Measurements from ENCODE around the gene ANKFY1. TPM values are rescaled to one million over a fixed set of nuclear protein-coding genes. Genes with fewer than 3 reads are reported as not detected.
A peak's percentile ranks its signal among the peaks of the same experiment; 100 is the strongest.

Gene ANKFY1
- total and polyA plus RNA-seq, 9 of the 15 experiments (the other 6 are each of a cell fraction or from before 2014, with no cell fraction given) = 4.3 to 25.6 (median 12.2) TPM

GRCh38 chr17:4143563-4144421, 120.0 kb downstream of the ANKFY1 start (continued):
- TF ChIP-seq ARID3B (CRISPR knock-in tag; IDR thresholded peaks at IDR 0.05; ENCODE audit: borderline replicate concordance) = no peak
- no peak for TF ChIP-seq TEAD2 (tag; IDR thresholded peaks at IDR 0.05)
- no peak for TF ChIP-seq HLTF (IDR thresholded peaks at IDR 0.05)
- TF ChIP-seq CBFA2T2 (conservative IDR thresholded peaks at IDR 0.05) = no peak
- TF ChIP-seq RNF2 (IDR thresholded peaks at IDR 0.05) = no peak
- TF ChIP-seq ZNF431 (CRISPR knock-in tag; IDR thresholded peaks at IDR 0.05) = no peak
- no peak for TF ChIP-seq EGR1 (conservative IDR thresholded peaks at IDR 0.05)
- no peak; the same call in 1 of the 2 replicates for TF ChIP-seq CREB3L1 (IDR thresholded peaks at IDR 0.05; ENCODE audit: borderline replicate concordance, low read depth)
- TF ChIP-seq ARID3A (IDR thresholded peaks at IDR 0.05; ENCODE audit: borderline replicate concordance, low read depth, low read length) = no peak
- no peak for TF ChIP-seq ARNT (IDR thresholded peaks at IDR 0.05)
- no peak for TF ChIP-seq BCL6 (CRISPR knock-in tag; IDR thresholded peaks at IDR 0.05)
- no peak for TF ChIP-seq ZNF197 (CRISPR knock-in tag; IDR thresholded peaks at IDR 0.05; ENCODE audit: low read depth)
- TF ChIP-seq KDM1A (IDR thresholded peaks at IDR 0.05) = no peak
- no peak for TF ChIP-seq ZNF785 (CRISPR knock-in tag; IDR thresholded peaks at IDR 0.05)
- TF ChIP-seq USF2 (CRISPR knock-in tag; IDR thresholded peaks at IDR 0.05) = no peak
- TF ChIP-seq GABPB1 (CRISPR knock-in tag; IDR thresholded peaks at IDR 0.05) = peak; percentile 22; the same call in 1 of the 2 replicates
- TF ChIP-seq GMEB1 (CRISPR knock-in tag; IDR thresholded peaks at IDR 0.05) = peak; percentile 73
- no peak for TF ChIP-seq RCOR1 (IDR thresholded peaks at IDR 0.05; ENCODE audit: borderline replicate concordance in 1 of 2, low read depth in 2 of 2, low read length in 2 of 2)
- TF ChIP-seq JUN (IDR thresholded peaks at IDR 0.05; ENCODE audit: borderline replicate concordance, low read depth, low read length) = peak; percentile 83; the same call in 1 of the 2 replicates
- no peak for TF ChIP-seq JUN (CRISPR knock-in tag; IDR thresholded peaks at IDR 0.05; ENCODE audit: borderline replicate concordance)
- TF ChIP-seq ZNF134 (CRISPR knock-in tag; conservative IDR thresholded peaks at IDR 0.05) = no peak
- no peak for TF ChIP-seq NR3C1 (CRISPR knock-in tag; IDR thresholded peaks at IDR 0.05)
- no peak for TF ChIP-seq ARHGAP35 (IDR thresholded peaks at IDR 0.05; ENCODE audit: partially characterized antibody)

Measured in K562 (cell line).